ENCODE measurements around the gene PACS1. TPM values are rescaled to one million over a fixed set of nuclear protein-coding genes. Genes with fewer than 3 reads are reported as not detected.

PACS1 gene
- total RNA-seq, 2 donors from 2014 or later = 124 TPM

DNA sequence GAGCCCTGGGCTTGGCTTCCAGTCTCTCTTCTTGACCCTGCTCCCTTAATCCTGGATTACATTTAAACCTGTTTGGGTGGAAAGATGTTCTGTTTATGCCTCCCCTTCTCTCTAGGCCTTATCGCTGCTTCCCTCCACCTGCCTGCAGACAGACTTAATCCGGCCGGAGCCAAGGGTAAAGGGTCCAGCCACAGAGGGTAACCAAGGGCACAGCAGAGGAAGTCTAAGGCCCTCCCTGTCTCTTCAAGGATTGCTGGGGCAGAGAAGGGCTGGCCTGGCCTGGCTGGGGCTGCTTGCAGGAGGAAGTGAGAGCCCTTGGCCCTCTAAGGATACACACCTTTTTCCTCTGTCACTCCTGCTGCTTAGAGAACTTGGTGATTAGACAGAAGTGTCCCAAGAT lies 23.2 kb upstream of the PACS1 start:
- DNase-seq (ENCODE audit: low spot score in 2 of 2) = no peak
- Mint-ChIP-seq H3K27ac (no peak overlapping the region), H3K9me3 (no peaks in the 10 kb centered on the region), H3K36me3 (no peaks in the 10 kb centered on the region)
- ATAC-seq = no peak

DNA sequence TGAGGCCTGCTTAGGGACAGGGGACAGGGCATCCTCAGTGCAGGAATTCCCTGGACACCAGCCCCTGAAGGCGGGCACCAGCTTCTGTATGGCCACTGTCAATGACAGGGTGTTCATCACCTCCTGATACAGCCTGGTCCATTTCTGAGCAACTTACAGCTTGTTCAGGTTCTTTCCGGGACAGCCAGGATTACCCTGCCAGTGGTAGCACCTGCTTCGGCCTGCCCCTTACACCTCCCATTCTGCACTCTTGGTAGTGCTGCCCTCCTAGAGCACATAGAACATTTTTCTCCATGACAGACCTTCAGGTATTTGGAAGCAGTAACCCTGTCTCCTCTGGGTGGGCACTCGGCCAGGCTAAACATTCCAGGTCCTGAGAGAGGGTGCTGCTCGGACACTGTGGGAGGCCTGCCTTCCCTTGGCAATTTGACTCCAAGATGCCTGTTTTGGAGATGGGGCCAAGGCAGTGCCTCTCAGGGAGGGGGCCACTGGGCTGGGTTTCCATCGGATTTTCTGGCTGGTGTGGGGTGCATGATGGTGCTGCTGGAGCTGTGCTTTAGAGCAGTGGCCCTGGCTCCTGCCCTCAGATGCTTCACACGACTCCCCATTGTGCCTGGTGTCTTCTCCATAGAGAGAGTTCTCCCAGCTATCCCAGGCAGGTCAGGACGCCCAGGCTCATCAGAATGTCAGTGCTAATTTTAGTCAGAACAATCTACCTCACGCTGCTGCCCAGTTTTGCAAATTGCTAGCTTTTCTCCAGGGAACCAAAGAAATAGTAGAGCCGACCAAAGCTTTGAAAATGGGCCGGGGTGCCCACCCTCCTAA lies 22.3 kb upstream of the PACS1 start:
- H3K27ac Mint-ChIP-seq = no peak overlapping the region
- DNase-seq (ENCODE audit: low spot score in 2 of 2) = no peak
- H3K36me3 Mint-ChIP-seq = peaks cover 8% of the 10 kb centered on the region in 2 donors
- no peak for ATAC-seq
- H3K9me3 Mint-ChIP-seq = no peaks in the 10 kb centered on the region

DNA sequence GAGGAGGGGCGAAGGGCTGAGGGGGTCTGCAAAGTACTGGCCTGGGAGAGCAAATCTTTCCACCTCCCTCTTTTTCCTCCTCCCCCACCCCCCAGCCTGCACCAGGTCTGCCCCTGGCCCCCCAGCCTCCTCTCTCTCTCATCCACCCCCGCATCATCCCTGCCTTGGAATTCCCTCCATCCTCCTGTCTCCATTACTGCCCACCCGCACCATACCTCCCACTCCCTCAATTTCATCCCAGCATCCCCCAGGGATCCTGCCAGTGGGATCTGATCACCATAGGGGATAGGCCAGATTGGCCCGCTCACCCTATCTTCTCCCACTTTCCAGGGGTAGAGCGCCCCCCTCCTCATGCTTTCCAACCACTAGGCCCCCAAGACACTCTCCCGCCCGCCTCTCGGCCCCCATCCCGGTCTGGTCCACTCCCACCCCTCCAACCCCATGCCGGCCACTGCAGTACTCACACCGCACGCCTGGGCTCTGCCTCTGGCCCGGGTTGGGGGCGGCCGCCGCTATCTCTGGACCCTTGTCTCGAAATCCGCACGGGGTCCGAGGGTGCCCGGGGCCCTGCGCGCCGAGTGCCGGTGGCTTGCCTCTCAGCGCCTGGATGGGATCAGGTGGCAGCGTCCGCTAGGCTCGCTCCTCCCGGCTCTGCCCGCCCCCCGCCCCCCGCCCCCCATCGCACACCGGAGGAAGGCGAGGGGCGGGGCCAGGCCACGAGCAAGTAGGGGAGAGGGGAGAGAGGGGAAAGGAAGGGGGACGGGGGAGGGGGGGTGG lies 21.3 kb upstream of the PACS1 start, which contains the start of gene GAL3ST3:
GAL3ST3 (minus strand) TSS at position 615 of the 777 bp plus-strand sequence. CDS start 3,746 bp downstream, outside the sequence.
- Mint-ChIP-seq H3K36me3 (peaks cover 15 to 16% of the 10 kb centered on the region in 2 donors), H3K27ac (no peak within 1 kb of the TSS), H3K9me3 (no peaks in the 10 kb centered on the region)
- no peak for DNase-seq (ENCODE audit: low spot score in 2 of 2)
- no peak for ATAC-seq

DNA sequence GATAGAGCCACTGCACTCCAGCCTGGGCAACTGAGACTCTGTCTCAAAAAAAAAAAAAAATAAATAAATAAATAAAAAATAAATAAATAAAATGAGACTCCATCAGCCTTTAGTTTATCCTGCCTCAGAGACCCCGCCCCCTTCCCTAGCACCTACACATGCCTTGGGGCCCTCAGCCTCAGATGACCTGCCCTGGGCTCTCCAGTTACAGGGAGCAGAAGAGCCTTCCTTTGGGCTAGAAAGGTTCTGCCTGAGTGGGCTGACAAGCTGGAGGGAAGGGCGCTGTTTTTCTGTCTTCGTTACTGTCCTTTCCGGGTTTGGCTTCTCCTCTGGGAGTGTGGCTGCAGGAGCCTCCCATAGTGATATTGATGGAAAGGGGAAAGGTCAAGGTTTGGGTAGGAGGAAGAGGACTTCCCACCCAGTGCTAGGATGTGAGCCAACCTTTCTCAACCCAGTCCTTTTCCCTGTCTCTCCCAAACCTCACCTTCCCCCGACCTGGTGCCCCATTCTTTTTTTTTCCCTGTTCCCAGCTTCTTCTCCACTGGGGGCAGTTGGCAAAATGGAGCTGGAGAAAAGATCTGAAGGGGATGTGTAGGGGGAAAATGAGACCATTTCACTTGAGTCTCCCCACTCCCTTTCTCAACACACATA lies 19.4 kb upstream of the PACS1 start:
- ATAC-seq = no peak
- no peak for DNase-seq (ENCODE audit: low spot score in 2 of 2)
- peak overlapping the region; percentile 92 to 97 for H3K27ac Mint-ChIP-seq
- H3K36me3 Mint-ChIP-seq = peaks cover 20 to 30% of the 10 kb centered on the region in 2 donors
- H3K9me3 Mint-ChIP-seq = no peaks in the 10 kb centered on the region

DNA sequence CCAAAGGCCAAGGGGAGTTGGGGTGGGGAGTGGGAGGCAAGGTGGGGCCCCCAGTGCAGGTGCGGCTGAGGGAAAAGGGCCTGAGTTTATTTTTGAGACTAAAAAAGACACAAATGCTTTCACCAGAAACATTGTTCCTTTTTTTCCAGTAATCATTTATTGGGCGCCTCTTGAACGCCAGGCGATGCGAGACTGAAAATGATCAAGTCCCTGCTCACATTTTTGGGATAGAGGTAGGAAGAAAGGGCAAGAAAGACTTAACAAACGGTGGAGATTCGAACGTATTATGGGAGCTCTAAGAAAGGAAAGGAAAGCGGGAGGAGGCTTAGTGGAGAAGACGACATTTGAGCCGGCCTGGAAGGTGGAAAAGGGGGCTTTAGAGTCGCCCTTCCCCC lies 18.7 kb upstream of the PACS1 start:
- Mint-ChIP-seq H3K36me3 (peaks cover 20 to 34% of the 10 kb centered on the region in 2 donors), H3K27ac (peak overlapping the region; percentile 92 to 97), H3K9me3 (no peaks in the 10 kb centered on the region)
- no peak for ATAC-seq
- no peak for DNase-seq (ENCODE audit: low spot score in 2 of 2)

DNA sequence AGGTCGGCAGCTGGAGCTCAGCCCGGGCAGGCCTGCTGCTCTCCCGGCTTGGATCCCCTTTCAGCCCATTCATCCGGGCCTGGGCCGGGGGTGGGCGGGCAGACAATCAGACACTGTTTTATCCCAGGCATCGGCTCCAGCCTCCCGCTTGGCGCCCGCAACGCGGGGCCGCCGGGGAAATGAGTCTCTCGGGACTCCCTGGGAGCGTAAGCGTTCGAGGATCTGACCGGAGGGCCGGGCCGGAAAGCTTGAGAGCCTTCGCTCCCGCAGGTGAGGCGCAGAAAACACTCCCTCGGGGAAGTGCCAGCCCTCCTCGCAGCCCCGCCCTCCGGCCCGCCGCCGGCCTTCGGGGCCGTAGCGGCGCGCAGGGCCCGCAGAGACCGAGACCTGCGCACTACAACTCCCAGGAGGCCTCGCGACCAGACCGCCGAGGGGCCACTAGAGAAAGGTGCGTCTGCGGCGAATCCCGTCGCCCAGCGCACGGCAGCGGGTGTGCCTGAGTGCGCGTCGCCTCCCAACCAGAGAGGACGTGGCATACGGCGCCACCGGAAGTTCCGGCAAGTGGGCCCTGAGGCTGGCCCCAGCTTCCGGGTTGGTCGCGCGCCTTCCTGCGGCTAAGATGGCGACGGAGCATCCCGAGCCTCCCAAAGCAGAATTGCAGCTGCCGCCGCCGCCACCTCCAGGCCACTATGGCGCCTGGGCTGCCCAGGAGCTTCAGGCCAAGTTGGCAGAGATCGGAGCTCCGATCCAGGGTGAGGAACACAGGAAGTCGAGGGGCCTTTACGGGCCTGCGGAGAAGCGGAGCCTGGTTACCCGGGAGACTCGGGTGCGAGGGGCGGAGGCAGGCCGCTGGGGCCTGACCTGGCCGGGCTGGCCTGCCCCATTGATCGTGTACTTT lies 18.1 kb upstream of the PACS1 start, which contains the start of gene SF3B2:
SF3B2 (plus strand) TSS at position 599 of the 898 bp plus-strand sequence; CDS start at position 620, 21 bp downstream.
- Mint-ChIP-seq H3K27ac (peak within 1 kb of the TSS; percentile 92 to 100), H3K36me3 (peaks cover 21 to 39% of the 10 kb centered on the region in 2 donors), H3K9me3 (no peaks in the 10 kb centered on the region)
- DNase-seq (ENCODE audit: low spot score in 2 of 2) (peak; percentile 94 to 99), ATAC-seq (peak; percentile 99)

DNA sequence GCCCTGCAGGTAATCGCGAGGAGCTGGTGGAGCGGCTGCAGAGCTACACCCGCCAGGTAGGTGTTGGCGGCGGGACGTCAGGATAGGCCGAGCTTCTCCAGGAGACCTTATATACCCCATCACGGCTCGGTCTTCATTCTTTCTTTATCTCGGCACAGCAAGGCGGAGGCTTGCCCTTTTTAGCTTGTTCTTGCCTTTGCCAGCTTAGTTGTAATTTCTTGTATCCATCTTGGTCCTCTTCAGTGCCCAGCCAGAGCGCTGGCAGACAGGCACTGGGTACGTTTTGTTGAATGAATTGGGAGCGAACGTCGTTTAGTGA lies 17.4 kb upstream of the PACS1 start:
- Mint-ChIP-seq H3K9me3 (no peaks in the 10 kb centered on the region), H3K36me3 (peaks cover 26 to 44% of the 10 kb centered on the region in 2 donors), H3K27ac (peak overlapping the region; percentile 92 to 100)
- DNase-seq (ENCODE audit: low spot score in 2 of 2) (no peak), ATAC-seq (no peak)

DNA sequence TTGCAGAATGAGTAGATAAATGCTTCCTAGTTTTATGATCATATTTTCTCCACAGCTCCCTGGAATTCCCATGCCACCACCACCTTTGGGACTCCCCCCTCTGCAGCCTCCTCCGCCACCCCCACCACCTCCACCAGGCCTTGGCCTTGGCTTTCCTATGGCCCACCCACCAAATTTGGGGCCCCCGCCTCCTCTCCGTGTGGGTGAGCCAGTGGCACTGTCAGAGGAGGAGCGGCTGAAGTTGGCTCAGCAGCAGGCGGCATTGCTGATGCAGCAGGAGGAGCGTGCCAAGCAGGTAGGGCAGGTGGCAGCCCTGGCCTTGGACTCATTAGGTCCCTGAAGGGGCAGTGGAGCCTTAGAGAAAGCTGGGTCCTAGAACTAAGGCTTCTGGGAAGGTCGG lies 15.1 kb upstream of the PACS1 start:
- ATAC-seq (no peak), DNase-seq (ENCODE audit: low spot score in 2 of 2) (no peak)
- Mint-ChIP-seq H3K27ac (peak overlapping the region; percentile 4 to 42), H3K36me3 (peaks cover 39 to 63% of the 10 kb centered on the region in 2 donors), H3K9me3 (no peaks in the 10 kb centered on the region)

DNA sequence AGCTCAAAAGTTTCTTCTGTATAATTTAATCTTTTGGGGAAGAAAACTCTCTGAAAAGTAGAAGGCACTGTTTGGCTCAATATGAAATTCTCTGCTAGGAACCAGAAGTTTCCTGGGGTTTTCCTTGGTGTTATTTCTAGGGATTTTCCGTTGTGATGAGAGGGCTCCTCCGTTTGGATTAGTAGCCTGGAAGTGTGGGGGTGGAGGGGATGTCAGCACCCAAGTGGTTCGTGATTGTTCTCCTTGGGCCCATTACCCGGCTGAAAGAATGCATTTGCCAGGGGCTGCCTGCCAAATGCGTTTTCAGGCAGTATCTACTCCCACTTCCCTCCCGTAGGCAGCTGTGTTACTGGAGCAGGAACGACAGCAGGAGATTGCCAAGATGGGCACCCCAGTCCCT lies 13.6 kb upstream of the PACS1 start:
- Mint-ChIP-seq H3K27ac (peak overlapping the region in 1 of 2 donors; percentile 44), H3K36me3 (peaks cover 52 to 78% of the 10 kb centered on the region in 2 donors), H3K9me3 (no peaks in the 10 kb centered on the region)
- DNase-seq (ENCODE audit: low spot score in 2 of 2) (no peak), ATAC-seq (no peak)

DNA sequence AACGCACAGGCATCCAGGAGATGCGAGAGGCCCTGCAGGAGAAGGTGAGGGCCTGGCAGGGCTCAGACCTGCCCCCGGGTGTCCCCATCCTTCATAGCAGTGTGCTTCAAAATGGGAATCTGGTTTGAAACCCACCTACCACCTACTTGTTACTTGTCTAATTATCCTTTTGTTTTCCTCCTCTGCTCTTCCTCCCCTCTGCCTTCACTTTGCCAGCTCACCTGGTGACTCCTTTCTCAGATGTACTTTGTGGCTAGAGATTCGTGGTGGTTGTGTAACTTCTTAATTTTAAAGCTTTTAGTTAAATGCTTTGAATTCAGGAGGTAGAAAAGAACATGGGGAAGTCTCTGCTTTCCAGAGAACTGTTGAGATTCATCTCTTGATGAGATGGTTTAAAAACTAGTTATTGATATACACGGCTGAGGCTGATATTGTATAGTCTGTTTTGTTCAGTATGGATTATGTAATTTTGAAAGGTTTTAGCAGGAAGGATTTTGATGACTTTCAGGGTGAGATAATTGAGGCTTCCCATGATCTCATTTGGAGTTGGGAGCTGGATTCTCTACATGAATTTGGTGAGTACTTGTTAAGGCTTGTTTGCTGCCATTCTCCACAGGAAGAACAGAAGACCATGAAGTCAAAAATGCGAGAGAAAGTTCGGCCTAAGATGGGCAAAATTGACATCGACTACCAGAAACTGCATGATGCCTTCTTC lies 9.9 kb upstream of the PACS1 start:
- peaks cover 52 to 85% of the 10 kb centered on the region in 2 donors for H3K36me3 Mint-ChIP-seq
- H3K9me3 Mint-ChIP-seq = no peaks in the 10 kb centered on the region
- DNase-seq (ENCODE audit: low spot score in 2 of 2) (peak in 1 of 2 donors; percentile 3), ATAC-seq (no peak)
- H3K27ac Mint-ChIP-seq = peak overlapping the region; percentile 4 to 72

DNA sequence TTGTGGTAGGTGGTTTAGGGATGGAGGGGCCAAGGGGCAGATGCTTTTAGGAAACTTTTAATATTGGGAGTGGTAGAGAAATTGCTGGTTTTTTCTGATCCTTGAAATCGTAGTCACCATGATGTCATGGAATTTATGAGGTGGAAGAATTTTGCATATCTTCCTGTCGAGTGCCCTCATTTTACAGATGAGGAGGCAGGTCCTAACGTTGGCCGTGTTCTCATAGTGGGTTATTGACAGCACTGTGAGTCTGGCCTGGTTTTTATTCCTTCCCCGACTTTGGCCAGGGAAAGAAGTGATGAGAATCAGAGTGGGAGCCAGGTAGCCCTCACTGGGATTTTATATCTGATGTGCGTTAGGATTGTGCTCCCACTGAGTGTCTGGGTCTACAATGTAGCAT lies 8.8 kb upstream of the PACS1 start:
- Mint-ChIP-seq H3K9me3 (no peaks in the 10 kb centered on the region), H3K27ac (peak overlapping the region; percentile 65 to 72), H3K36me3 (peaks cover 54 to 82% of the 10 kb centered on the region in 2 donors)
- ATAC-seq = no peak
- DNase-seq (ENCODE audit: low spot score in 2 of 2) = no peak

DNA sequence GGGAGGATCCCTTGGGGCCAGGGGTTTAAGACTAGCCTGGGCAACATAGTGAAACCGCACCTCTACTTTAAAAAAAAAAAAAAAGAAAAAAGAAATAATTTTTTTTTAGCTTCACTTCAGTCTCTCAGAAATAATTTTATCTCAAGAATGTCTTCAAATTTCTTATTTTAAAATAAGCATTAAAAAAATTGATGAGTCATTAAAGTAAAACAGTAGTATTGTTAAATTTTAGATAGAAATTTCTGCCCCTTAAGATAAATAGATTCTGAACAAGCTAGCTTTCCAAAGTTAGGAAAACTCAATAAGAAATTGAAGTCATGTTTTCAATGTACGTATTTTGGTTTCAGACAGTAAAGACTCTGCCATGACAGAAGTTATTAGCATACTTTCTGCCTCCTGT lies 7.7 kb upstream of the PACS1 start:
- Mint-ChIP-seq H3K27ac (peak overlapping the region; percentile 69 to 89), H3K36me3 (peaks cover 59 to 79% of the 10 kb centered on the region in 2 donors), H3K9me3 (no peaks in the 10 kb centered on the region)
- ATAC-seq (no peak), DNase-seq (ENCODE audit: low spot score in 2 of 2) (no peak)

DNA sequence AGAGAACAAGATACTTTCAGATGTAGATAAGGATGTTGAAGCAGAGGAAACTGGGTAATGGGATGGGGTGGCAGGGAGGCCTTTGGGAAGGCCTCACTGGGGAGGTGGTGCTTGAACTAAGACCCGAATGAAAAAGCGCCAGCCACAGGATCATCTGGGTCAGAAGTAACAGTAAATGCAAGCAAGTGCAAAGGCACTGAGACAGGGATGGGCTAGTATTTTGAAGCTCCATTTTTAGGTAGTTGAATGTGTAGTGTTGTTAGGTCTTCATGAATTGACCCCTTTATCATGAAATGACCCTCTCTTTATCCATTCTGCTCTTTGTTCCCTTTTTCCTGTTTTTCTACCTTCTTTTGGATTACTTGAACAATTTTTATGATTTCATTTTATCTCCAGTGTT lies 6.2 kb upstream of the PACS1 start:
- DNase-seq (ENCODE audit: low spot score in 2 of 2) (no peak), ATAC-seq (no peak)
- H3K36me3 Mint-ChIP-seq = peaks cover 54 to 76% of the 10 kb centered on the region in 2 donors
- H3K27ac Mint-ChIP-seq = peak overlapping the region; percentile 37 to 69
- no peaks in the 10 kb centered on the region for H3K9me3 Mint-ChIP-seq

DNA sequence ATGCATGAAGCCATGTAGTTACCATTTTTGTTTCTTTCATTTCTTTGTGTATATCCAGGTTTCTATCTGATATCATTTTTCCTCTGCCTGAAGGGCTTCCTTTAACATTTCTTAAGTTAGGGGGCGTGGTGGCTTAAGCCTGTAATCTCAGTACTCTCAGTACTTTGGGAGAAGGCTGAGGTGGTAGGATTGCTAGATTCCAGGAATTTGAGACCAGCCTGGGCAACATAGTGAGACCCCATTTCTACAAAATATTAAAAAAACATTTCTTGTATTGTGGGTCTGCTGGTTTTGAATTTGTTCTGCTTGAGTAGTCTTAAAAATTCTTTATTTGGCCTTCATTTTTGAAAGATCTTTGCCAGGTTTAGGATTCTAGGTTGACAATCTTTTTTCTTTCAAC lies 5.5 kb upstream of the PACS1 start:
- DNase-seq (ENCODE audit: low spot score in 2 of 2) (no peak), ATAC-seq (no peak)
- peak overlapping the region in 1 of 2 donors; percentile 69 for H3K27ac Mint-ChIP-seq
- H3K36me3 Mint-ChIP-seq = peaks cover 58 to 75% of the 10 kb centered on the region in 2 donors
- no peaks in the 10 kb centered on the region for H3K9me3 Mint-ChIP-seq

DNA sequence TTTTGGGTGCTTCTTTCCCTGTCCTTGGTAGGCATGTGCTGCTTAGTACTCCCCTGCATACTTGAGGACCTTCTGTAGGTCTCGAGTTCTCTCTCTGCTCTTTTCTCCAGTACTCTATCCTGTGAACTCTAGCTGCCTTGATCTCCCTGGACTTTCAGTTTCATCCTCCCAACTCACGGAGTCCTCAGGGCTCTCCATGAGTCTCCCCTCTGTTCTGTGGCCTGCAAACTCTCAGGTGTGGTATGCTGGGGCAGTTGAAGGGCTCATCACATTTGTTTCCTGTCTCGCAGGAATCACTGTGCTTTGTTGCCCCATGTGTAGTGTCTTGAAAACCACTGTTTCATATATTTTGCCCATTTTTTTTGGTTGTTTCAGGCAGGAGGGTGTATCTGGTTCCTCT lies 3.3 kb upstream of the PACS1 start:
- ATAC-seq = no peak
- Mint-ChIP-seq H3K9me3 (no peaks in the 10 kb centered on the region), H3K36me3 (peaks cover 51 to 65% of the 10 kb centered on the region in 2 donors), H3K27ac (peak overlapping the region; percentile 56 to 92)
- DNase-seq (ENCODE audit: low spot score in 2 of 2) = no peak

All from activated naive CD4-positive, alpha-beta T cell treated with anti-CD3 and anti-CD28 coated beads, Interleukin-2, amount 50 U/mL, for 72 hours (primary cell).